Measurements from ENCODE around the gene GBE1.
A peak's percentile ranks its signal among the peaks of the same experiment; 100 is the strongest.

Gene GBE1

DNA sequence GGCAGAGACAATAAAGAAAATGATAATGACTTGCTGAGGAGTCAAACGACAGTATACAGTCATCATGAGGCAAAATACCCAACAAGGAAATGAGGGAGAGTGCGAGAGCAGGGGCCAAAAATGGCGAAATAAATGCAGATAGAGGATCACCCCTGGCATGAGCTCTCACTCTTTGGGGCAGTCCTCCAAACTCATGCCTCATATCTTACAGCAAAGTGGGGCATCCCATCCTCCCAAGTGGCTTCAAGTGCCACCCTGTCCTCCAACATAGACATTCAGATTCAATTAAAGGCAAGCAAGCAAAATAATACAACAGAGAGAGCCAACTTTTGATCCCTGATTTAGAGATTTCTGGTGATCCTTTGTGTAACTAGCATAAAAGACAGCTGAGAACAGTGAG is 278.4 kb downstream of the GBE1 start:
- no peaks in the 10 kb centered on the region for H3K79me2 ChIP-seq (ENCODE audit: control insufficient read depth, insufficient read depth, low read length, unreplicated experiment)
- no peaks in the 10 kb centered on the region for H3K27me3 ChIP-seq (ENCODE audit: insufficient read depth, low read length)
- H3K36me3 ChIP-seq (ENCODE audit: insufficient read depth, low read length), result 0 out of 2 replicates have a peak, but pooled peaks cover under 1% of the 10 kb centered on the region
- H3K4me1 ChIP-seq (ENCODE audit: control insufficient read depth, insufficient read depth, low read length, unreplicated experiment), result peaks cover 16% of the 10 kb centered on the region
- no peak overlapping the region for H3K27ac ChIP-seq (ENCODE audit: low read depth, low read length)
- no peak overlapping the region for H3K4me3 ChIP-seq (ENCODE audit: low read depth, low read length)
- H2AFZ ChIP-seq (ENCODE audit: low read length, unreplicated experiment), result no peak overlapping the region

DNA sequence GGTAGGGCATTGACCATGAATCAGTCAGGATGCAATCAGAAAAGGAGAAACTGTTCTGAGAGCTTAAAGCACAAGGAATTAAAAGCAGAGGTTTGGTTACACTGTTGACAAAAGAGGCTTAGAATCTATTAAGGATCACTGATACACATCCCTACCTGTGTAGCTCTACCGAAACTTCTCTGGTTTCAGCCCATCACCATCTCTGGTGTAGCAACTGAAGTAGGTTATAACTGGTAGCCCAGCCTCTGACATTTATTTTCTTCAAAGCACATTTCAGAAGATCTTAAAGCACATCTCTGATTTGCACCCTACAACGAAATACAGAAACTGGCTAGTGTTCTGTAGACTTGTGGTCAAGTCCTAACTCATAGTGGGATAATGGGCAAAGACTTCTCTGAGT is 283.7 kb downstream of the GBE1 start:
- Histone ChIP-seq H3K4me1 (ENCODE audit: control insufficient read depth, insufficient read depth, low read length, unreplicated experiment) (no peaks in the 10 kb centered on the region), H2AFZ (ENCODE audit: low read length, unreplicated experiment) (no peak overlapping the region), H3K27ac (ENCODE audit: low read depth, low read length) (no peak overlapping the region), H3K79me2 (ENCODE audit: control insufficient read depth, insufficient read depth, low read length, unreplicated experiment) (no peaks in the 10 kb centered on the region), H3K36me3 (ENCODE audit: insufficient read depth, low read length) (no peaks in the 10 kb centered on the region), H3K27me3 (ENCODE audit: insufficient read depth, low read length) (no peaks in the 10 kb centered on the region), H3K4me3 (ENCODE audit: low read depth, low read length) (no peak overlapping the region)

DNA sequence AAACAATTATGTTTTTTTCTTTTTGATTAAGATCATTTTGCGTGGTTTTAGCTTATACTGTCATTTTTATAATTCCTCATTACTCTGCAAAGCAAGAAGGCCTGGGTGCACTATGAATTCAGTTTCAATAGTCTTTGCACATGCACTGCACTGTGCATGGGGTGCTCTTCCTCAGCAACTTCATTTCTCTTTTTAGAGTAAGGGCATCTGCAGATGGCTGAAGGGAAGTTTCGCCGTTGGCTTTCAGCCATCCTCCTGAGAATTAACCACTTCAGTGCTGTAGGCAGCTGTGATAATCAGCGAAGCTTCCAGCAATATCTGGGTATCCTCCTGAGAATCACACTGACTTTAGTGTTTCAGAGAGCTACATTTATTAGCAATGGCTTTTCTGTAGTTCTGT is 284.8 kb downstream of the GBE1 start:
- Histone ChIP-seq H3K27me3 (ENCODE audit: insufficient read depth, low read length) (no peaks in the 10 kb centered on the region), H3K36me3 (ENCODE audit: insufficient read depth, low read length) (no peaks in the 10 kb centered on the region), H3K79me2 (ENCODE audit: control insufficient read depth, insufficient read depth, low read length, unreplicated experiment) (no peaks in the 10 kb centered on the region), H3K4me3 (ENCODE audit: low read depth, low read length) (no peak overlapping the region), H2AFZ (ENCODE audit: low read length, unreplicated experiment) (no peak overlapping the region), H3K4me1 (ENCODE audit: control insufficient read depth, insufficient read depth, low read length, unreplicated experiment) (no peaks in the 10 kb centered on the region), H3K27ac (ENCODE audit: low read depth, low read length) (no peak overlapping the region)

DNA sequence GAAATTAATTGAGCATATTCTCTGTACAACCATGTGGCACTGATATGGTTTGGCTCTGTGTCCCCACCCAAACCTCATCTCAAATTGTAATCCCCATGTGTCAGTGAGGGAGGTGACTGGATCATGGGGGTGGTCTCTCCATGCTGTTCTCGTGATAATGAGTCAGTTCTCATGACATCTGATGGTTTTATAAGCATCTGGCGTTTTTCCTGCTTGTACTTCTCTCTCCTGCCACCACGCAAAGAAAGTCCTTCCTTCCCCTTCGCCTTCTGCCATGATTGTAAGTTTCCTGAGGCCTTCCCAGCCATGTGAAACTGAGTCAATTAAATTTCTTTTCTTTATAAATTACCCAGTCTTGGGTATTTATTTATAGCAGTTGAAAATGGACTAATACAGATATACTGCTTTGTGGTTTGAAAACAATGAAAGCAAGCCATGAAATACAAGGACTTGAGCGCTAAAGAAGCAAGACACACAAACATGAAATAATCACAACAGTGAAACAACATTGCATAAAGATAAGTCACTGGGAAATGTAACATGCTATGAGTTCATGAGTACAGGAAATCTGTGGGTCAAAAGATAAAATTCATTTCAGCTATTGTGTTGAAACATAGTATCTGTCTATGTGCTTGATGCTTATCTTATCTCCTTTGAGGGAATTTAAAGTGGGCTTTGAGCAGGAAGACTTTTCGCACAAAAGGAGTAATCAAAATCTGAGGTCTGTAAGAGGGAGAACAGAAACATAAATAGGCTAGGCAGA is 288.7 kb downstream of the GBE1 start:
- no peaks in the 10 kb centered on the region for H3K36me3 ChIP-seq (ENCODE audit: insufficient read depth, low read length)
- H3K27me3 ChIP-seq (ENCODE audit: insufficient read depth, low read length), result no peaks in the 10 kb centered on the region
- H3K4me1 ChIP-seq (ENCODE audit: control insufficient read depth, insufficient read depth, low read length, unreplicated experiment), result no peaks in the 10 kb centered on the region
- H2AFZ ChIP-seq (ENCODE audit: low read length, unreplicated experiment), result no peak overlapping the region
- H3K79me2 ChIP-seq (ENCODE audit: control insufficient read depth, insufficient read depth, low read length, unreplicated experiment), result no peaks in the 10 kb centered on the region
- no peak overlapping the region for H3K27ac ChIP-seq (ENCODE audit: low read depth, low read length)
- H3K4me3 ChIP-seq (ENCODE audit: low read depth, low read length), result no peak overlapping the region

DNA sequence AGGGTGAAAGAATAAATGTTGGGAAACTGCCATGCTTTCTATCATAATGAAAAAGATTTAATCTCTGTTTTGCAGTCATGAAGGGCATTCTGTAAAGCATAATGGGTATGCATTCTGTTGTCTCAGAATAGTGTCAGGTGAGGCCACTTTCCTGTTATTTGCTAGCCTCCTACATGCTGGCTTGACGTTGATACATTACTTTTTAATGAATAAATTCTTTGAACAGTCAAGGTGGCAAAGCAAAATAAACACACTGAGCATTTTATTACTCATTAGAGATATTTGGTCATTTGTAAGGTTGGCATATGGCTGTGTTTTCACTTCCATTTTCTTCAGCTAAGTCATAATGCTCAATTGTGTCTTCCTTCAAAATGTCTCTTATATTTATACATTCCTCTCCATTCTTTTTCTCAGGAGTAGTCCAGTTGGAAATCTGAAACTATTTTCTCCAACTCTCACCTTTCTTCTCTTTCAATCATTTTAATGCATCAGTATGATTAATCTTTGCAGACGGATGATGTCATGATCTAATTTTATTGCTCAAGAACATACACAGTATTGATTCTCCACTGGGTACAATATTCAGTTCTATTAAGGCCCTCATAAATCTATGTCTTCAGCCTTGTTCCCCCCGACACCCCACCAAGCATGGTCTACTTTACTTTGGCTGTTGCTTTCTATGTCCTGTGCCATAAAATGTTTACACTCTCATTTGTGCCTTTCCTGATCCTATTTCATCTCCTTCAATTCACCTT is 290.7 kb downstream of the GBE1 start:
- H3K27me3 ChIP-seq (ENCODE audit: insufficient read depth, low read length), result no peaks in the 10 kb centered on the region
- H3K4me3 ChIP-seq (ENCODE audit: low read depth, low read length), result no peak overlapping the region
- H3K27ac ChIP-seq (ENCODE audit: low read depth, low read length), result no peak overlapping the region
- no peaks in the 10 kb centered on the region for H3K79me2 ChIP-seq (ENCODE audit: control insufficient read depth, insufficient read depth, low read length, unreplicated experiment)
- peaks cover 3% of the 10 kb centered on the region for H3K4me1 ChIP-seq (ENCODE audit: control insufficient read depth, insufficient read depth, low read length, unreplicated experiment)
- H2AFZ ChIP-seq (ENCODE audit: low read length, unreplicated experiment), result no peak overlapping the region
- no peaks in the 10 kb centered on the region for H3K36me3 ChIP-seq (ENCODE audit: insufficient read depth, low read length)

DNA sequence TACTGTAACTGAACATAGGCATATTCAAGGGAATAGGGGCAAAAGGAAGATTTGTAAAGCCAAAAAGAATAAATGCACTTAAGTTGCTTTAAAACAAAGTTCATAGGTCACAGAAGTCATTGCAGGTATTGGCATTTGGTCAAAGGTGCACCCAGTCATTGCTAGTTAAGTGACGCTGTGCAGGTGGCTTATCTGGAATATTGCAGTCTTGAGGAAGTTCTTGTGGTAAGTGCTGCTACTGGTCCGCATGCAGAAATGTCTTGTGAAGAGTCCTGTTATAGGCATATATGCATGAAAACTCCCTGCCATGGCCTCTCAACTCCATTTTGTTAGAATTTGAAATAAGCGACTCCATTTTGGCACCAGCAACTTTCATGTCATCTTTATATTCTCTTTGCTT is 293.1 kb downstream of the GBE1 start:
- Histone ChIP-seq H3K27me3 (ENCODE audit: insufficient read depth, low read length) (no peaks in the 10 kb centered on the region), H3K4me1 (ENCODE audit: control insufficient read depth, insufficient read depth, low read length, unreplicated experiment) (peaks cover 8% of the 10 kb centered on the region), H3K27ac (ENCODE audit: low read depth, low read length) (no peak overlapping the region), H2AFZ (ENCODE audit: low read length, unreplicated experiment) (no peak overlapping the region), H3K36me3 (ENCODE audit: insufficient read depth, low read length) (no peaks in the 10 kb centered on the region), H3K4me3 (ENCODE audit: low read depth, low read length) (no peak overlapping the region), H3K79me2 (ENCODE audit: control insufficient read depth, insufficient read depth, low read length, unreplicated experiment) (no peaks in the 10 kb centered on the region)

DNA sequence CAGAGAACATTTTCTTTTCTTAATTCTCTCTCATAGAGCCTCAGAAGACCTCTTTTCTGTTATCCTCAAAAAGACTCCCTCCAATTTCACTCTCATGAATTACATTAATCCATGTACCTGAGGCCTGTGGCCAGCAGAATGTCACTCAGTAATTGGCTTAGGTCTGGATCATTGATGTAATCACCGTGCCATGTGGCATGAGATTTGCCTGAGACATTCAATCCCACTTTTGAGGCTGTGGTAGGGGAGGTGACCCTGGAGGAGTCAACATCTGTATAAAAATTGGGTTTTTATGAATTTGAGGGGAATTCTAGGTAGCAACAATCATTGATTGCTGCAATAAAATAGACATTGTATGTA is 295.3 kb downstream of the GBE1 start:
- Histone ChIP-seq H3K27ac (ENCODE audit: low read depth, low read length) (no peak overlapping the region), H3K27me3 (ENCODE audit: insufficient read depth, low read length) (no peaks in the 10 kb centered on the region), H3K79me2 (ENCODE audit: control insufficient read depth, insufficient read depth, low read length, unreplicated experiment) (no peaks in the 10 kb centered on the region), H3K4me3 (ENCODE audit: low read depth, low read length) (no peak overlapping the region), H3K4me1 (ENCODE audit: control insufficient read depth, insufficient read depth, low read length, unreplicated experiment) (peaks cover 8% of the 10 kb centered on the region), H2AFZ (ENCODE audit: low read length, unreplicated experiment) (no peak overlapping the region), H3K36me3 (ENCODE audit: insufficient read depth, low read length) (no peaks in the 10 kb centered on the region)

DNA sequence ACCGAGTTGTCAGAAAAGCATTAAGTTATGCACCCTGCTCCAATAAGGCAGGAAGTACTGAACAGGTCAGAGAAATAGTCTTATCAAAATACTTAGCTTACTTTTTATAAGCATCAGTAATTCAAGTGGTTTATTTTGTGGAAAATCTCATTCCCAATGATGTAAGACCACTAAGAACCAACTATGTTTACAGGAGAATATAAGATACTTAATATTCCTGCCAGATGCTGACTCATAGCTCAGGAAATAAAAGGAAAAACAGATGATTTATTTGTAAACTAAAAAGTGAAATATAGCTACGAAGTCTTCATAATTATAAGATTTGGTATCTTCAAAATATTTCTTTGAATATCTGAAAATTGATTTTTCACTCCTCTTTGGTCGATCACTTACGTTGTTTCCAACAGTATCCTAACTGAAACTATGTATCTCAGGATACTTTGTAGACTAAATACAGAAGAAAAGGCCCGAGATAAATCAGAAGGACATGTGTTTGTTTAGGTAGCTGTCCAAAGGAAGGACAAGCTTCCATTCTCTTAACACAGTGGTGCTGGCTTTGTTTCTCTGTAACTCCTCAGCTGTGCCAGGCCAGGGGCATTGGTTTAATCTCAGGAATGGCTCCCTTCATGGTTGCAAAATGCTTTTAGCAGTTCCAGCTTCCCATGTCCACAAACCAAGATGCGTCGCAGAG is 295.8 kb downstream of the GBE1 start:
- peaks cover 8% of the 10 kb centered on the region for H3K4me1 ChIP-seq (ENCODE audit: control insufficient read depth, insufficient read depth, low read length, unreplicated experiment)
- no peaks in the 10 kb centered on the region for H3K79me2 ChIP-seq (ENCODE audit: control insufficient read depth, insufficient read depth, low read length, unreplicated experiment)
- H2AFZ ChIP-seq (ENCODE audit: low read length, unreplicated experiment), result peak overlapping the region; percentile 0
- no peak overlapping the region for H3K4me3 ChIP-seq (ENCODE audit: low read depth, low read length)
- no peaks in the 10 kb centered on the region for H3K27me3 ChIP-seq (ENCODE audit: insufficient read depth, low read length)
- no peaks in the 10 kb centered on the region for H3K36me3 ChIP-seq (ENCODE audit: insufficient read depth, low read length)
- no peak overlapping the region for H3K27ac ChIP-seq (ENCODE audit: low read depth, low read length)

DNA sequence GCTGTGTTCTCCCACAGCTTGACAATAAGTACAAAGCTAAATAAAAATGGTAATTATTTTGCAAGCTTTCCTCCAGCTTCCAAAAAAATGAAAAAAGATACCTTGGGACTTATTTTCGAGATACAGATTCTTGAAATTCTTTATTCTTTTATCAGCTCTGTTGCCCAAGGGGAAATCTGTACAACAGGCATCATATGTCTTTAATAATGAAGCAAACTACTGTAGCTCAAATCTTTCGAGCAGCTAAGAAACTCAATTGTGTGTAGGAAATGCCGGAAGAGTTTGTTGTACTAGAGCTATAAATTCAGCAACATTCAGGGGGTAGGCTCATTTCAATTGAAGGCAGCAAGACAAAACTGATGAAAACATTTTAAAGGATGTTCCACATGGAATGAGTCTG is 297.7 kb downstream of the GBE1 start:
- H3K4me1 ChIP-seq (ENCODE audit: control insufficient read depth, insufficient read depth, low read length, unreplicated experiment), result peaks cover 8% of the 10 kb centered on the region
- no peak overlapping the region for H3K4me3 ChIP-seq (ENCODE audit: low read depth, low read length)
- H3K79me2 ChIP-seq (ENCODE audit: control insufficient read depth, insufficient read depth, low read length, unreplicated experiment), result no peaks in the 10 kb centered on the region
- H3K27me3 ChIP-seq (ENCODE audit: insufficient read depth, low read length), result no peaks in the 10 kb centered on the region
- H3K27ac ChIP-seq (ENCODE audit: low read depth, low read length), result no peak overlapping the region
- H3K36me3 ChIP-seq (ENCODE audit: insufficient read depth, low read length), result no peaks in the 10 kb centered on the region
- H2AFZ ChIP-seq (ENCODE audit: low read length, unreplicated experiment), result no peak overlapping the region

DNA sequence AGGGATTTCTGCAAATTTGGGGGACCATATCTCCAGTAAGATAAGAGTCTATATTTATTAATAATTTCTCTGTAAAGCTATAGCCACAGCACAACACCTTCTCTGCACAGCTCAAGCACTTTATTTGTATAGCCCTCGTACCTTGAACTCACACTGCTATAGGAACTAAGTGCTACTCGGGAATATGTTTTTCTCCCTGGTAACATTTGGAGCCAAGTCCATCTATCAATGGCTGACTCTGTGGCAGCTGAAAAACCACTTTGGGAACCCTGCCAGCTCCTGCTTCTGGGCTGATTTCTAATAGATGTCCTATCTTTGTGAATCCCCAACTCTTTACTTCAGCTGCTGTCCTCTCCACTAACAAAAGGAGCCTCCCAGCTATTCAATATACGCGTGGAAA is 298.5 kb downstream of the GBE1 start:
- Histone ChIP-seq H3K36me3 (ENCODE audit: insufficient read depth, low read length) (no peaks in the 10 kb centered on the region), H3K27ac (ENCODE audit: low read depth, low read length) (no peak overlapping the region), H3K27me3 (ENCODE audit: insufficient read depth, low read length) (no peaks in the 10 kb centered on the region), H2AFZ (ENCODE audit: low read length, unreplicated experiment) (no peak overlapping the region), H3K4me3 (ENCODE audit: low read depth, low read length) (no peak overlapping the region), H3K4me1 (ENCODE audit: control insufficient read depth, insufficient read depth, low read length, unreplicated experiment) (peaks cover 8% of the 10 kb centered on the region), H3K79me2 (ENCODE audit: control insufficient read depth, insufficient read depth, low read length, unreplicated experiment) (no peaks in the 10 kb centered on the region)
